GM21619 (cell line): Measurements from ENCODE around the gene ATG7.

Source experiments
- ATAC-seq: cut with Tn5 transposase; IDR thresholded peaks from one replicate; pipeline ENCODE4 v1.9.1; 2021; ENCODE audit not compliant: unreplicated experiment

Gene ATG7

DNA sequence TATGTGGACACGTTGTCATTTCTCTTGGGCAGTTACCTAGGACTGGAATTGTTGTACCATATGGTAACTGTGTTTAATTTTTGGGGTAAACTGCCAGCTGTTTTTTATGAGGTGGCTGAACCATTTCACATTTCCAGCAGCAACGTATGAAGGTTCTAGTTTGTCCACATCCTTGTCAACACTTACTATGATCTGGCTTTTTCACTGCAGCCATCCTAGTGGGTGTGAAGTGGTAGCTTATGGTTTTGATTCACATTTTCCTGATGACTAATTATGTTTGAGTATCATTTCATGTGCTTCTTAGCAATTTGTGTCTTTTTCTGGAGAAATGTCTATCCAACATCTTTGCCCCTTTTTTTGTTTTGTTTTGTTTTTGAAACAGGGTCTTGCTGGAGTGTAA is 275.3 kb downstream of the ATG7 start:
- ATAC-seq, result no peak

DNA sequence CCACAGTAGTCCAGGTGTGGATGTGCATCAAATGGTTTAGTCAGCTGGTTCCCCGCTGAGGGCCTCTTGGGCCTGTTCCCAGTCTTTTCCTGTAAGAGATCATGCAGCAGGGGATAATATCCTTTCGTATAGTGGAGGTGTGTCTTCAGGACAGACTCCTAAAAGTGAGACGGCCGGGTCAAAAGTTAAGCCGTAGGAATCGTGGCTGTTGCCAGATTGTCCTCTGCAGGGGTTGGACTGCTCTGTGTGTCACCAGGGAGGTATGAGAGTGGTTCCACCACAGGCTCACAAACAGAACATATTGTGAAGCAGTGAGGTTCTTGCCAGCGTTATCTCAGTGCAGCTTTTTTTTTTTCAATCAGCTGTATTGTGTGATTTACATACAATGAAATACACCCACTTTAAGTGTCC is 276.5 kb downstream of the ATG7 start:
- ATAC-seq, result no peak

DNA sequence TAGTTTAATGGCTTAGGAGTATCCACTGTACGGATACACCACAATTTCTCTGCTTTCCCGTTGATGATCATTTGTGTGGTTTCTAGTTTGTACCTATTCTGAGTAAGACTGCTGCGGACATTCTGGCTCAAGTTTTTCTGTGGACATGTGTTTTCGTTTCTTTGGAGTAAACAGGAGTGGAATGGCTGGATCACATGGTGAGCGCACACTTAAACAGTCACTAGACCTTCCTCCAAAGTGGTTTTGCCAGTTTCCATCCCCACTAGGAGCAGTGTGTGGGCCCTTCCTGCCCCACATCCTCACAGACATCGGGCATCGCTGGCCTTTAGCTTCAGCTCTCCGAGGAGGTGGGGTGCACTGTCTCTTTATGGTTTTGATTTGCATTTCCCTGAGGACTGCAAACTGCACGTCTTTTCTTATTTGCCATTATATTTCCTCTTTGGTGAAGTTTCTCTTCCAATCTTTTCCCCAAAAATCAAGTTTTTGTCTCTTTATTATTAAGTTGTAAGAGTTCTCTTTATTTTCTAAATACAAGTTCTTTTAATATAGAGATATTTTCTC is 277.5 kb downstream of the ATG7 start:
- ATAC-seq, result no peak

DNA sequence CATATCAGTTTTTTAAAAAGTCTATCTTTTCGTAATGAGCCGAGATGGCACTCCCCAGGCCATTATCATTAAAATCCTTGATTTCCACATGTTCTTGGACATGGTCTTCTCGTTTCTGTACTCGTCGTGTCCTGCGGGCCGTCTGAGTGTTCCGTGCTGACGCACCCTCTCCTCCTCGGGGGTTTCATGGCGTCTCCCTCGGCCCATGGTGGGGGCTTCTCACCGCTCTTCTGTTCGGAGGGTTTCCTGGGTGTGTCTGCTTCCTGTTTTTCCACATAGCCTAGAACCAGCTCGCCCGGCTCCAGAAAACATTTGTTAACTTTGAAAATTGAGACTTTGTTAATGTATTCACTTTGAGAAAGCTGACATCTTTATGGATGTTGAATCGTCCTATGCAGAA is 278.8 kb downstream of the ATG7 start:
- ATAC-seq, result no peak

DNA sequence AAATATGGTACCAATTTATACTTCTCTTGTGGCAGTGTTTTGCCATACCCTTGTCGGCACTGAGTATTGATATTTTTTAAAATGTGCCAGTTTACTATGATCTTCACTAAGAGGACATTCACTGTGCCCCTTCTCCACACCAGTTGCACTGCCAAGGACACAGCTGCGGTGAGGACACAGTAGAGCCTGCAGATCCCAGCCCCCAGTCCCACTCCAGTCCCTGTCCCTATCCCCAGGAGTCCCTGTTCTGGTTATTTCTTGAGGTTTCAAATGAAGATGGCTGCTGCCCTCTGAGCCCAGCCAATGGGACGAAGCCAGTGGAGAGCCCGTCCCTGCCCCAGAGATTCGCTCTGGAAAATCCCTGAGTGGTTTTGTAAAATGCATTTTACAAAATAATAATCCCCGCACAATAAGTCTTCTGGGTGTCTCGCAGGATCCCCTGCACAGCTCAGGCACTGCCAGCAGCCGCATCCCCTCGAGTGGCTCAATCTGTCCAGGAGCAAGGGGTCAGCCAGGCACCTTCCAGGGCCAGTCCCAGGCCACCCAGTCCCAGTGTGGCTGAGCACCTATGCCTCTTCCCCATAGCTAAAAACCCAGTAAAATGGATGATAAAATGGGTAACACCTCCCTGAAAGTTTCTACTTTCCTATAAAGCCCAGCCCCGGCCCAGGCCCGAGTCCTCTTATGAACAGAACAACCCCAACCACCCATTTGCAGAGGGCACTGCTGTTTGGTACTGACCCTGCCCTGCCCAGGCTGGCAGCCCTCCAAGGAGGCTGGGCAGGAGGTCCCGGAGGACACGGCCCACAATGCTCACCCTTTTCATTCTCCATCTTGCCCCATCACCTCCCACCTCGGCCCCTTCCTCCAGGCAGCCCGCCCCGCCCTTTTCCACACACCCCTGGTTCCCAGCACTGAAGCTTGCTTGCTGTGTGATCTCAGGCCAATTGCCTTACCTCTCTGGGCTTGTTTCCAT is 280.4 kb downstream of the ATG7 start:
- ATAC-seq, result no peak

DNA sequence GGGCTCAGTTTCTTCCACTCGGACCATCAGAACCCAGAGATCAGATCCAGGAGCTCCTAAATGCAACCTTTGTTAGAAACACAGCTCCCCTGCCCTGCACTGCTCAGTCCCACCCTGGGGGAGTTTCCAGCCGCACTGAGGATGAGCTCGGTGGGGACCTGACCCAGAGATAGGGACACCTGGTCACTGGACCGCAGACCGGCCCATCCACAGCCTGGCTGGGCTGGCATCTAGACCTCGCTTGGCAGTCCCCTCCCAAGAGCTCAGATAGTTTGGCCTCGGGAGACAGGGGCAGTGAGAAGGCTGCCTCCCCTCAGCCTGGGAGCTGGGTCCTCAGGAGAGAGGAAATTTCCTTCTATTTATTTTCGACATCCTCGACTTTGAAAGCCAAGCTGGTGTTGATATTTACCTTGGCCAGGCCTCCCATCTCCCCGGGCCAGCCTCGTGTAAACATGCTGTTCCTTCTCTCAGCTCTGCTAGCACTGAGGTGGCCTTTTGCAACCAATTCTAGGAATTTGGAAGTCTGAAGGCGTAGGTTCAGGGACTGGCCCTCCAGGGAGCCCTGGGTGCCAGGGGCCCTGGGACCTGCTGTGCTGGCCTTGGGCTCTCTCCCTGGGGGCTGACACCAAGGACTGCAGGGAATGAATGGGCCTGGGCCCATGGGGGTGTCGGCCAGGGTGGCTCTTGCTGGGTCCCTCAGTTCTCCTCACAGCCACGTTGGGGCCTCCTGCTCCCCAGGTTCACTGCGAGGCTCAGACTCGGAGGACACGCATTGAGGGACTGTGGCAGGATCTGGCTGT is 281.4 kb downstream of the ATG7 start:
- ATAC-seq, result no peak

DNA sequence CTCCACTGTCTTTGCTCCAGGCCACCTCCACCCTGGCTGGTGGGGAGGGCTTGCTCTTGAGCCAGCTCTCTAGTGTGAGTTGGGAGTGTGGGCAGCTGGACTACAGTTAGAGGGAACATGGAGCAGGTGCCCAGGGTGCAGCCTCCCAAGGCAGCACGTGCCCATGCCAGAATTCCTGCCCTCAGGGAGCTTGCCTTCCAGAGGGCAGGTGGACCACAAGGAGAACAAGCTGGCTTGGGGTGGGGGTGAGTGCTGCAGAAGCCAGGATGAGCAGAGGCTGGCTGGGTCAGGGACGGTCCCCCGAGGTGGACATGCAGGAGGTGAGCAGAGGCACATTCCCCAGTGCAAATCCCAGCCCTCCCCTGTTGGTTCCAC is 282.0 kb downstream of the ATG7 start:
- ATAC-seq, result no peak

DNA sequence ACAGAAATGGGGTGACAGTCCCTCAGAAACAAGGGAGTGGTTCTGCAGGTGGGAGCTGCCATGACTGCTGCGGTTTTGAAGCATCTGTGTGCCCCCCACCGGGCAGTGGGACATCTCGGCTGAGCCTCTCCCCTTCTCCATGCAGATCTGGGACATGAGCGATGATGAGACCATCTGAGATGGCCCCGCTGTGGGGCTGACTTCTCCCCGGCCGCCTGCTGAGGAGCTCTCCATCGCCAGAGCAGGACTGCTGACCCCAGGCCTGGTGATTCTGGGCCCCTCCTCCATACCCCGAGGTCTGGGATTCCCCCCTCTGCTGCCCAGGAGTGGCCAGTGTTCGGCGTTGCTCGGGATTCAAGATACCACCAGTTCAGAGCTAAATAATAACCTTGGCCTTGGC is 282.5 kb downstream of the ATG7 start:
- no peak for ATAC-seq

DNA sequence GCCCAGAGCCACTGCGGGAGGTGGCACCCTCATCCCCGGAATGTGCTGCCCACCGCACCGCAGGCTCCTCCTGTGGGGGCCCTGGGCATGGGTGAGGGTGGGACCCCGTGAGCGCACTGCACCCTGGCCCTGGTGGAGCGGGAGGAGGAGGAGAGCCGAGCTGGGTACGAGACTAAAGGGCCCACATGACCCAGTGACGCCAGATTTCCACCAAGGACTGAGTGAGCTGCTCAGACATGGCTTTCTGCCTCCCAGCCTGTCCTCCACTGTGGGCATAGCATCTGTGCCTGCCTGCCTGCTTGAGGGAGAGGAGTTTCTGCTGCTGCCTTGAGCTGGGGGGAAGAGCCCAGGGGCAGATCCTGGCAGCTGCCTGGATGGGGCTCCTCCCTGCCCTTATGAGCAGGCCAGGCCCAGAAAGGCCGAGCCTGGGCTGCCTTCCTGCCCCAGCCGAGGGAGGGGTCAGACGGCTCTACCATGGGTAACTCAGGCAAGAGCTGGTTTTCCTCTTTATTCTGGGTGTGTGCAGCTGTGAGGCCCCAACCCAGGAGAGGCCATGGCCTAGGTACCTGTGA is 283.1 kb downstream of the ATG7 start:
- ATAC-seq, result no peak

DNA sequence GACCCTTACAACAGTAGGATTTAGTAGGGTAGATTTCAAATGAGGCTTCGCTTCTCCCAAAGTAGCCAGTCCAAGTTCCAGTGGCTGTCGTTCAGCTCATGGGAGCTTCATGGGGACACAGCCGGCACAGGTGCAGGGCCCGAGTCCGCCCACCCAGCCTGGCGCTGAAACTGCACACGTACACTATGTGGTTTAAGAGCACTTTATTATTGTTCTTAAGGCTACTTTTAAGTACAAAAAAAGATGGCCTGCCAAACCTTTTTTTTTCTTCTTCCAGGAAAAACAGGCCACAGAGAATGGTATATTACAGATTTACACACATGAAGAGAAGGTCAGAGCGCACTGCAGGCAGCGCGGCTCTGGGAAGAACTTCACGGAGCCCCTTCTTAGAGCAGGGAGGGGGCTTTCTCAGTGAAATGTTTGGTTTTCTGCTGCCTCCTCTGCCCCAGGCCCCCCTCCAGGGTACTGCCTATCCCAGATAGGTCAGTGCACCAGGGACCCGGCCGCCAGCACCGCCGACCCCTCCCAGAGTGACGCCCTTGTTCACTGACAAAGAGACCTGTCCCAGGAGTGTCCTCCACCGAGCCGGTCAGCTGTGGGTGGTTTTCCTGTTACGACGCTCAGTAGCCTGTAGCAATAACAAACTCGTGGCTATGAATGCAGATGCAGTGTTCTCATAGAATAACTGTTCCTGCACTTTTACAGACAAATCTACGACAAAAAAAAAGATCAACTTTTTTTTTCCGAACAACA is 283.9 kb downstream of the ATG7 start:
- no peak for ATAC-seq

DNA sequence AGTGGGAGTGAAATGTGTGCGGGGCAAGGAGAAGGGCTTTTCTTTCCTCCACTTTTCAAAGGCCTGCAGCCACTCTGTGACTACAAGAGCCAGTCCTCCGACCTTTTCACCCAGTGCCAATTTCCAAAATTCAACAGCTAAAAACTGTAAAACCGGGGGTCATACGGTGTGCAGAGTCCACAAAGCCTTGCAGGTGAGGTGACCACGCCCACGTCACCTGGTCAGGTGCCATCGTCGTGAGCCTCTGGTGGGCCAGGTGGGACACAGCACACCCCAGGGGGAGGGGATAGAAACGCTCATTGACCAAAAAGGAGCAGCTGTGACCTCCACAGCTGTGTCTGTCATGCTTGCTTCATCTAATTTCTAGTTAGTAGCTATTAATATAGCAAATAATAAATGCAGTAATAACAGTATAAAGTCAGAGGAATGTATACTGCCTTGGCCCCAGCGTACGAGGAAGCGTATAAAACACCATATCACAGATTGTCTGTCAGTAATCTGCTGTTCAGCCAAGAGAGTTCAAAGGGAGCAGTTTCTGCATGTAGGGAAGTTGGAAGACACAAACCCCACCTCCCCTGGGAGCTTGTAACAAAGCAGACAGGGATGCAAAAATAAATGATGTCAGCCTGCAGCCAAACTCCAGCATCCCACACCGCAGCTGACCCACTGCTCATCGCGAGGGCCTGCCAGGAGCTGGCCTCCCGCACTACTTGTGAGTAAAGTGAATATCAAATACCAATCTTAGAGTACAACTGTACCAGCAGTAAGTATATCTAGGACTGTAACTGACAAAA is 284.9 kb downstream of the ATG7 start:
- no peak for ATAC-seq

DNA sequence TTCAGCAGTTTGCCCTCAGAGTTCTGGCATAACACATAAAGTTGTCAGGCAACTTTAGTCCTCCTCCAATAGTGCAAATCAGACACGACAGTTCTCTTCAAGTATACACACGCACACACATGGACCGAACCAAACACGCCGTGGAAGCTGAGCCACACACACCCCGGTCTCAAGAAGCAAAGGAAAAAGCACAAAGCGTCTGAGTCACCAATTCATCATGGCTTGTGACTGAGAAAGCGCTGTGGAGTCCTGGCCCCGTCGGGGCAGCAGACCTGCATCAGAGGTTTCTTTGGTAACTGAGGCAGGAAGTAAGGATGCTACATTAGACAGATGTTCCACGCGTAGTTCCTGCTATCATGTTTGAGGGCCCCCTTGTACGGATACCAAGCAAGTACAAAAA is 285.8 kb downstream of the ATG7 start:
- no peak for ATAC-seq

DNA sequence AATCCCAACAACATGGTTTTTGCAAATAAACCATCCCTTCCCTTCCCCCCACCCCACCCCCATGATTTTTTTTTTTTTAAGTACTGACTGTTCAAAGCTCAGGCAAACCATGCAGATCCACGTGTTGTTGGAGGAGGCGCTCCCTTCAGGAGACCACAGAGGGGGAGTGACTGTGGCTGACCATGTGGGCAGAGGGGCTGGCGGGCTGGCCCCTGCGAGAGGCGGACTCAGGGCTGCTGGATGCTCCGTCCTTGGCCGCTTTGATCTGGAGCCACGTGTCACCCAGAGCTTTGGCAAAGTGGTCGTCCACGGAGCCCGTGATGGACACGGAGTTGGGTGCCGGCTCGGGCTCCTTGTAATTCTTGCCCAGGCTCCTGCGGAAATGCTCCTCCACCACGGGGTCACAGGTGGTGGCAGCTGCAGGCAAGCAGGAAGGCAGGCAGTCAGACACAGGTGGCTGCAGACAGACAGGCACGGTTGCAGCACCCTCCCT is 286.3 kb downstream of the ATG7 start:
- no peak for ATAC-seq

DNA sequence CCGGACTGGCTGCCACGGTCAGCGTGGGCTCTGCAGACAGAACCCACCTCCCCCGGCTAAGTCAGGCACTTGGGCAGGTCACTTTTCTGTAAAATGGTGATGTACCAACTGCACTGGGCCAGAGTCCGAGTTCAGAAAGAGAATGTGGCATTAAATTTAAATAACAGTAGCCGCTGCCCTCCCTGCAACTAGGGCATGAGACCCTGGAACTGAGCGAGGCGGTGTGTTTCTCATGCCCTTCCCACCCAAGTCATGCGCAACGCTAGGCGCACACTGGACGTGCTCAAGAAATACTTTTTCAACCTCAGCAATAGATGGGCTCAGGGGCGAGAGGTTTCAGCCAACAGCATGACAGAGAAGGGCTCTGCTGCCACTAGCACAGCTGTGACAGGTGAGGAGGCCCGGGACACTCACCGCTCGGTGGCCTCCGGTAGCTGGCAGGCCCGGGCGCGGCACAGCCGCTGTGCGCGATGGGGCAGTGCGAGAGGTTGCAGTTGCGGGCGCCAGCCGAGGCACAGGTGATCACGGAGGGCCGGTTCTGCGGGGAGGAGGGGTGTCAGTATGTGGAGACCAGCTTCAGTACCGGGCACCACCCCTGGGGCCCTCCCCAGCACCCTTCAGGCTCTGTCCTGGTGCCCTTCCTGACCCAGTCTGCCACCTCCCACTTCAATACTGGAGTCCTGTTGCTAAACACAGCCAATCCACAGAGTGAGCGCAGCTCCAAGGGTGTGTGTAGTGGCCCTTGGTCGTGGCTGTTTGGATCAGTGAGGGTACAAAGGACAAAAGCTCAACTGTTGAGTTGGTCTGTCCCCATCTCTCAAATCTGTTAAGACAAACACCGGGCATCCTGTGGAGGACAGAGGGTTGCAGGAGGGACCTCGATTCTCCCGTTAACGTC is 287.0 kb downstream of the ATG7 start:
- ATAC-seq, result no peak

DNA sequence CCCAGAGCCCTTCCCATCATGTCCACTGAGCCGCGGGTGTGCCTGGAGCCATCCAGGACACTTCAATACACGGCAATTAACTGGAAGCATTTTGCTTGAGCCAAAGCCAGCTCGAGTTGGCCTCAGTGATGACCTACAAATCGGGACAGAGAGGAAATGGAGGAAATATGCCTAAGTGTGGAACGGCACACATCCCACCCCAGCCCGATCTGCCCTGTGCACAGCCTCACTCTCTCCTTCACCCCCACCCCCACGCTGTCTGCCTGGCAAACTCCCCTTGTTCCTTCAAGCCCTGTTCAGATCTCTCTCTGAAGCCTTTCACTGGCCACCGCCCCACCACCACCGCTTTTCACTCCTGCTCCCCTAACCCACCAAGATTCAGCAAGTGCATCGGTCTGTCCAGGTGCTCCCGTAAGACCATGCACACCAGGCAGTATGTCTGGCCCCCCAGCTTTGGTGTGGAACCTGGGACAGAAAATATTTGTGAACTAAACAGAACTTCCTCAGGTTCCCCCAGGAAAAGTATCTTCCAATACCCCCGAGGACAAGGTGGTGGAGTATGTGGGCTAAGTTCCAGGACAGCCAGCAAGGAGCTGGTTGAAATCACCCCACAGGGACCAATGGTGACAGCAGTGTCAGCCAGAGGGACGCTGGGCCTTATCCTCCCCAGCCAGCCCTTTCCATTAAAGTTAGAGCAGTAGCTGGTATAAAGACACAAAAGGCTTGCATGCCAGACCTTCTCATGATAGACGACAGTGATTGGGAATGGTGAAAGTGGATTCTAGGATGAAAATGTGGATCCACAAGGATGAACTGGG is 287.8 kb downstream of the ATG7 start:
- ATAC-seq, result no peak

DNA sequence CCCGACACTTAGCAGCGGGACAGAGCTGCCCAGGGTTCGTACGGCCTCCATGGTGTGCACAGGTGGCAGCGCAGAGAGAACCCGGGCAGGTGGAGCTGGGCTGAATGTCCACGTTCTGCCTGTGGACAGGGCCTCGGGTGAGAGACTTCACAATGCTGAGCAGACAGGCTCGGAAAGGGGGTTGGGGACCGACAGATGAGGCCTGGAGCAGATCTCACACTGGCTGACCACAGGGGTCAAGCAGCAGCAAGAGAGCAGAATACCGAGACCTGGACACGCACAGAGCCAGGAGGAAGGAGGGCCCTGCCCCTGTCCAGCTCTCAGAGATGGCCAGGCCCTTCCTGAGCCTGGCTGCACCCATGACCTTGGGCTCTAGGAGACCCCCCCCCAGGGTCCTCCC is 288.5 kb downstream of the ATG7 start:
- ATAC-seq, result no peak

DNA sequence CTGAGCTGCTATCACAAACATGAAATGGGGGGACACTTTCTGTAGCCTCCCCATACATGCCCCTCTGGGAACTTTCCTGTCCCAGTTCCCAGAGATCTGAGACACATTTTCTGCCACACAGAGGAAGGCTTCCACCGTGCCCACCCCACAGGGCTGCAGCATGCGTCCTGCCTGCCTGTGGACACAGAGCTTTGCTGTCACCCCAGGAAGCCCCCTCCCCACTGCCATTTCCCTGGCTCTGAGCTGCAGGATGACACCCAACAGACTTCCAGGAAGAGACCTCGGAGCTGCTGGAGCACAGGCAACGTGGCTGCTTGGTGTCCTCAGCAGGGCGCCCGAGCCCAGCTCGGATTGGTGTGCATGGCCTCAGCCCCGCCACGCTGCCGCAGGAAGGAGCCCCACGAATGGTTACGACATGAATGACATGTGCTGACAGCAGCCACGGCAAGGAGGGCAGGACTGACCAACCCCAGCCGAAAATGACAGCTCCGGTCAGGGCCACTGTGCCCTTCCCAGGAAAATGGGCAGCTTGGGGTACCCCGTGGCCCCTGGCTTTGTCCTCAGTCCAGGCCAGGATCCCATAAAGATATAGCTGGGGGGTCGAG is 290.2 kb downstream of the ATG7 start:
- ATAC-seq, result no peak
